DND-41 (cell line): ENCODE results near the gene CERKL.

Experiments used
- ATAC-seq: fragments of 200-7000 bp; cut with Tn5 transposase; 3 replicates; pipeline ENCODE4 v1.9.1; 2021; ENCODE audit warnings: low read depth; ENCODE audit not compliant: insufficient read depth
- DNase-seq: peaks from one replicate; pipeline ENCODE4 v3.0.0-alpha.2; 2020
- H2AFZ ChIP-seq: 2 replicates; pipeline ENCODE4 v1.6.0; 2012; ENCODE audit warnings: low read depth, low read length
- H3K27ac ChIP-seq: 2 replicates; pipeline ENCODE4 v1.5.1; 2012; ENCODE audit warnings: low read length, inconsistent platforms
- H3K27me3 ChIP-seq: fragments of 200-600 bp; sonication (generic); 2 replicates; pipeline ENCODE4 v1.6.0; 2012; ENCODE audit warnings: low read length, mild to moderate bottlenecking, inconsistent platforms; ENCODE audit not compliant: insufficient read depth, poor library complexity
- H3K36me3 ChIP-seq: 2 replicates; pipeline ENCODE4 v1.5.1; 2012; ENCODE audit warnings: low read length, inconsistent platforms; ENCODE audit not compliant: insufficient read depth
- H3K4me1 ChIP-seq: 2 replicates; pipeline ENCODE4 v1.5.1; 2012; ENCODE audit warnings: mild to moderate bottlenecking, low read length; ENCODE audit not compliant: insufficient read depth
- H3K4me2 ChIP-seq: 2 replicates; pipeline ENCODE4 v1.6.0; 2012; ENCODE audit warnings: mild to moderate bottlenecking, moderate library complexity, low read length, inconsistent platforms; ENCODE audit not compliant: insufficient read depth
- H3K4me3 ChIP-seq, 2 experiments: fragments of 200-600 bp in 1 of 2; shearing (Covaris generic) in 1 of 2; 2 replicates each; pipeline ENCODE4 v1.5.1; 2012 to 2016; ENCODE audit warnings: inconsistent platforms in 2 of 2, low read length in 2 of 2, mild to moderate bottlenecking in 2 of 2, low read depth in 1 of 2, moderate library complexity in 1 of 2
- H3K79me2 ChIP-seq: 2 replicates; pipeline ENCODE4 v1.6.0; 2012; ENCODE audit warnings: low read length, inconsistent platforms; ENCODE audit not compliant: insufficient read depth
- H3K9ac ChIP-seq: 2 replicates; pipeline ENCODE4 v1.6.0; 2012; ENCODE audit warnings: low read depth, mild to moderate bottlenecking, inconsistent platforms, low read length, moderate library complexity
- H3K9me3 ChIP-seq: 2 replicates; pipeline ENCODE4 v1.5.1; 2012; ENCODE audit warnings: low read length, moderate library complexity, mild to moderate bottlenecking, inconsistent platforms; ENCODE audit not compliant: insufficient read depth, severe bottlenecking
- H4K20me1 ChIP-seq: 2 replicates; pipeline ENCODE4 v1.6.0; 2012; ENCODE audit warnings: low read length; ENCODE audit not compliant: insufficient read depth
- CTCF ChIP-seq: IDR thresholded peaks from 2 replicates; pipeline ENCODE4 v1.5.1; 2012; ENCODE audit warnings: borderline replicate concordance, low read length, moderate library complexity, mild to moderate bottlenecking; ENCODE audit not compliant: poor library complexity, severe bottlenecking; ENCODE audit errors: extremely low read depth
- EZH2 ChIP-seq: IDR thresholded peaks from 3 replicates; pipeline ENCODE4 v1.6.1; 2012; ENCODE audit warnings: borderline replicate concordance, low read depth, mild to moderate bottlenecking, moderate library complexity, low read length, inconsistent platforms; ENCODE audit not compliant: severe bottlenecking

Gene CERKL

GRCh38 chr2:181575650-181576025 lies 81.3 kb downstream of the CERKL start:
- no peak for TF ChIP-seq CTCF
- no peak for TF ChIP-seq EZH2
- H3K4me1 ChIP-seq, result no peaks in the 10 kb centered on the region
- no peak overlapping the region for H3K4me3 ChIP-seq
- no peak overlapping the region for H3K9ac ChIP-seq
- H3K27me3 ChIP-seq, result no peaks in the 10 kb centered on the region
- H2AFZ ChIP-seq, result no peak overlapping the region
- H3K36me3 ChIP-seq, result no peaks in the 10 kb centered on the region
- H4K20me1 ChIP-seq, result no peaks in the 10 kb centered on the region
- ATAC-seq (no peak), DNase-seq (no peak)
- no peak overlapping the region for H3K27ac ChIP-seq
- no peaks in the 10 kb centered on the region for H3K79me2 ChIP-seq
- H3K9me3 ChIP-seq, result no peaks in the 10 kb centered on the region
- no peak overlapping the region for H3K4me2 ChIP-seq

- Histone ChIP-seq H2AFZ (no peak overlapping the region), H3K4me1 (no peaks in the 10 kb centered on the region), H3K36me3 (no peaks in the 10 kb centered on the region), H3K9me3 (no peaks in the 10 kb centered on the region), H4K20me1 (no peaks in the 10 kb centered on the region), H3K79me2 (no peaks in the 10 kb centered on the region), H3K27ac (no peak overlapping the region), H3K4me2 (no peak overlapping the region), H3K27me3 (no peaks in the 10 kb centered on the region), H3K4me3 (no peak overlapping the region), H3K9ac (no peak overlapping the region)
- TF ChIP-seq CTCF (no peak), EZH2 (no peak)
- ATAC-seq (no peak), DNase-seq (no peak)
These were observed 81.8 kb downstream of the CERKL start for GRCh38 chr2:181575024-181575649.

- no peak overlapping the region for H3K4me3 ChIP-seq
- H3K9ac ChIP-seq, result no peak overlapping the region
- ATAC-seq (no peak), DNase-seq (no peak)
- H3K27me3 ChIP-seq, result no peaks in the 10 kb centered on the region
- H3K79me2 ChIP-seq, result no peaks in the 10 kb centered on the region
- H3K27ac ChIP-seq, result no peak overlapping the region
- H3K9me3 ChIP-seq, result no peaks in the 10 kb centered on the region
- no peak overlapping the region for H3K4me2 ChIP-seq
- TF ChIP-seq EZH2, result no peak
- TF ChIP-seq CTCF, result no peak
- no peaks in the 10 kb centered on the region for H3K4me1 ChIP-seq
- H3K36me3 ChIP-seq, result no peaks in the 10 kb centered on the region
- H2AFZ ChIP-seq, result no peak overlapping the region
- H4K20me1 ChIP-seq, result no peaks in the 10 kb centered on the region
These were observed 82.6 kb downstream of the CERKL start for GRCh38 chr2:181574321-181574720.

GRCh38 chr2:181573140-181573736 lies 83.7 kb downstream of the CERKL start:
- peak; percentile 12 for DNase-seq

More at GRCh38 chr2:181573140-181573736, 83.7 kb downstream of the CERKL start:
- peak; percentile 61; the same call in 2 of the 3 replicates for ATAC-seq
- no peaks in the 10 kb centered on the region for H3K79me2 ChIP-seq
- no peaks in the 10 kb centered on the region for H3K36me3 ChIP-seq
- H3K4me1 ChIP-seq, result no peaks in the 10 kb centered on the region
- no peak overlapping the region for H3K4me3 ChIP-seq
- no peaks in the 10 kb centered on the region for H3K9me3 ChIP-seq
- no peak overlapping the region for H2AFZ ChIP-seq
- H3K4me2 ChIP-seq, result no peak overlapping the region
- no peaks in the 10 kb centered on the region for H4K20me1 ChIP-seq
- no peak overlapping the region for H3K9ac ChIP-seq
- TF ChIP-seq EZH2 (no peak), CTCF (peak; percentile 65)
- H3K27ac ChIP-seq, result no peak overlapping the region
- H3K27me3 ChIP-seq, result no peaks in the 10 kb centered on the region
